Activated CD8-positive, alpha-beta memory T cell treated with anti-CD3 and anti-CD28 coated beads, Interleukin-2, amount 50 U/mL, for 4 hours (primary cell): ENCODE data around the gene BCORL1.

Experiments used
- DNase-seq: peaks from one replicate; pipeline ENCODE4 v3.0.0-alpha.2; 2020

BCORL1 gene

GRCh38 chrX:130097507-130098209 is 115.2 kb downstream of the BCORL1 start:
- DNase-seq, result no peak

GRCh38 chrX:130098210-130098552 is 115.7 kb downstream of the BCORL1 start:
- no peak for DNase-seq

DNA sequence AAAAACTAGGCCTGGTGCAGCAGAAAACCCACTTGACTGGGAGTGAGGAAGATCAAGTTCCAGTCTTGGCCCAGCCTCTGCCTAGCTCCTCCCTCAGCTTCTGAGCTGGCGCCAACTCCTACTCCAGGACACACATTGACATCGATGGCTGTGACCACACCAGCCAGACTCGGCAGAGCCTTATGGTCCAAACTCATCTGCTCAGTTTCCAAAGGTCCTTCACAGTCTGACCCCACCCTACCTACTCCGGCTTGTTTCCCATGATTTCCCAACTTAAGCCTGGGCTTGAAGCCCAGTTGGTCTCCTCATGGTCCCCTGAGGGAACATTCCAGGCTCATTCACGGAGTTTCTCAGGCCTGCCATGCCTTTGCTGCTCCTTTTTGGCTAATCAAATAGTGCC is 117.7 kb downstream of the BCORL1 start:
- no peak for DNase-seq

DNA sequence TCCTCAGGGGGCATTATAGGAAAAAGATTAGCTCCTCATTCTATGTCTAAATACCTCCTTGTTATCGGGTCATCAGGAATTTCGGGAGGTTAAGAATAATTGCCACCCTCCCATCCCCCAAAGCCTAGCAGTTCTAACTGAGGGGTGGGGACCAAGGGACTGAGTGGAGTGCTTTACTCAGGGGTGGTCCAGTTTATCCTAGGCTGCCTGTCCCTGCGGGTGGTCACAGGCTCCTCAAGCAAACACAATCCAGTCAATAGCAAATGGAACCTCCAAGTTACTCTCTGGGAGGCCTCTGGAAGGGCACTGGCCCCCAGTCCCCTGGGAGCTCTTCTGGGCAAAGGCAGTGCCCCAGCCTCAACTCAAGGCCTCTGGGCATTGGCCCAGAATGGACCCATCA is 121.2 kb downstream of the BCORL1 start:
- DNase-seq, result no peak

DNA sequence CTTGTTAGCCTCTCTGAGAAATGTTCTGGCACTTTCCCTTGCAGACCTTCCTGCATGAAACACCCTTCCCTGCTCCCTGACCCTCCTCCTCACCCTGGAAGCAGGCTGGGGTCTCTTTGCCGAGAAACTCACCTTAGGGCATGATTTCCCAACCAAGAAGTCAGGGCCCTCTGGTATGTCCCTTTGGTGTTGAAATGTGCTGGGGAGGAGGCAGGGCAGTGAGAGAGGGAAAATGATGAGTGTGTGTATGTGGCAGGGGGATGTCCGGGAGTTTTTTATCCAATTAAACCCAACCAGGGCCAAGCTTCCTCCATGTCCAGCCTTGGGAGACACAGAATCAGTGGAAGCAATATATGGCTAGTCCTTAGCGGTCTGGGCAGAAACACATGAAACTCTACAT is 122.8 kb downstream of the BCORL1 start:
- no peak for DNase-seq

DNA sequence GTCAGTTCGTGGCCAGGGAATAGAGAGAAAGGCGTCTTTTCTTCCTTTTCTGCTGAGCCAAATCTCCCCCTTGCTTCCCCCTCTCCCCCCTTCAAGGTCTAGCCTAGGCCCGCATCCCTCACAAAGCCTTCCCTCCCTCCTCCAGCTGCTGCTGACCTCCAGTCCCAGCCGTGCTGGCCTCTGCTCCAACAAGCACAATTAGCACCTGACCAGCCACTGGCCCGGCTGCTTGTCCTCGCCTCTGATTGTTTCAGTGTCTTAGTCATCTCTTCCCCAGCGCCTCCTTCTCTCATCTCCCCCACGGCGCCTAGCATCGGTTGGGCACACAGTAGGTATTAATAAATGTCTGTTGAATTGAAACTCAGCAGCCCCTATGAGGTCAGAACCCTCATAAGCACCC is 123.6 kb downstream of the BCORL1 start:
- DNase-seq, result no peak
